NCI-H187 treated with DMSO at 0.1 percent for 48 hours (cell line): Measurements from ENCODE around the gene FOXD3.
"Not testable (repeated sequence)": the region's sequence is repeated elsewhere in the genome, so short reads cannot be mapped to it uniquely, and the experiment has no call there.

Experiments used
- DNase-seq: peaks from one replicate; lab custom pipeline; 2025; lab: John Stamatoyannopoulos, UW

The FOXD3 gene

GRCh38 chr1:63321066-63321784 lies 1.1 kb upstream of the FOXD3 start:
- DNase-seq: no peak

- no peak for DNase-seq
Measured at GRCh38 chr1:63321785-63322113, 618 bp upstream of the FOXD3 start.

GRCh38 chr1:63322944-63323864 lies 837 bp downstream of the FOXD3 start:
- DNase-seq: no peak

- DNase-seq: no peak
Measured at GRCh38 chr1:63323865-63324778, 1.8 kb downstream of the FOXD3 start.

DNA sequence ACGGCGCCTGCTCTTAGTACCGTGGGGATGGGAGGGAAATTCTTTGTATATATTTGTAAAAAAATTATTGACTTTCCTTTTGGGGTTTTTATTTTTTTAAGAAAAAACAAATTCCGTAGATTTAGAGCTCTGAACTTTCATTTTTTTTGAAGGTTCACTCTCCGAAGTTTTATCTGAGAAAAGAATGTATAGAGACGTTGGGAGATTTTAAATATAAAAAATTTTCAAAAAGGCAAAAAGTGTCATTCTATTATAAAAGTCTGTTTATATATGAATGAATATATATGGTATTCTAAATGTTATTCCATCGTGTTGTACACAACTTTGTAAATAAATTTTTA lies 2.4 kb downstream of the FOXD3 start:
- no peak for DNase-seq

- DNase-seq: no peak
Measured at GRCh38 chr1:63325279-63325985, 3.1 kb downstream of the FOXD3 start.

GRCh38 chr1:63326106-63326472 lies 3.7 kb downstream of the FOXD3 start:
- DNase-seq: no peak

GRCh38 chr1:63326473-63327380 lies 4.4 kb downstream of the FOXD3 start:
- DNase-seq: no peak

GRCh38 chr1:63327417-63328054 lies 5.2 kb downstream of the FOXD3 start:
- DNase-seq: no peak

- DNase-seq: no peak
Measured at GRCh38 chr1:63328122-63328521, 5.8 kb downstream of the FOXD3 start.

DNA sequence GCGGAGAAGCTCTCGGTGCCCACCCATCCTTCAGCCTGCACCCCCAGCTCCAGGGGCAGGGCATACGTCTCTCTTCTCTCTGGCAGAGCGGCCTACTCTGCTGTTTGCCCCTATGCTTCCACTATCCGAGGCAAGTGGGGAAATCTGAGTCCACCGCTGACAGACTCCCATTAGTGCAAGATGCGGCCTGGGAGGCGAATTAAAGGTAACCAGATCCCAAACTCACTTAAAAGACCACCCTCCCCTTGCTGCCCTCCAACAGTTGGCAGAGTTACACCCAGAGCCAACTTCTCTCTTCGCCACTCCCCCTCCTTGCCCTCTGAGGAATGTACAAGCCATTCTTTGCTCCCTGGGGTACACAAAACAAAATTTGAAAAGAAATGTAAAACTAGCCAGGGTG lies 6.4 kb downstream of the FOXD3 start:
- no peak for DNase-seq

- no peak for DNase-seq
Measured at GRCh38 chr1:63329621-63330330, 7.4 kb downstream of the FOXD3 start.

DNA sequence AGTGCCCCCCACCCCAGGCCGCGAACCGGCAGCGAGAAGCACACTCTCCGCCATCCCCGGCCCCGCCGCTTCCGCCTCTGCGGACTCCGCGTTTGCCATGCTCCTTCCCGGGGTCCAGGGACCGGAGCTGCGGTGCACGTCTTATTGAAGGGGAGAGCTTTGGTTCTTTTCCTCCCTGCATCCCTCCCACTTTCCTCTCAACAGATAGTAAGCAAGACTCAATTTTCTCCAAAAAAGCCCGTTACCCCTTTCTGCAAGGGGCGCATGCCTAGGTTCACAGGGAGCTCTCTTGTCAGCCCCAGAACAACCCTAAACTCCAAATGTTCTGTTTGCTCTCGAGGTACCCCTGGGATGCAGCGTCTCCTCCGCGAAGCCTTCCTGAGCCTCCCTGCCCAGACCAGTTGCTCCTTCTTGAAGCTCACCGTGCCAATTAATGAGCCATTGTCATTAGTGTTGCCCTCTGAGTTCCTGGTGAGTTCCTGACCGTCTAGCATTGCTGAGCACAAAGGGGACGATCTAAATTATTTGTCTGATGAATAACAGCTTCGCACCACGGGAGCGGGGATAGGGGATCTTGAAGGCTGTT lies 8.1 kb downstream of the FOXD3 start:
- DNase-seq: no peak

GRCh38 chr1:63342402-63342801 lies 20.0 kb downstream of the FOXD3 start:
- DNase-seq: no peak

- DNase-seq: no peak
Measured at GRCh38 chr1:63343922-63344321, 21.6 kb downstream of the FOXD3 start.

- no peak for DNase-seq
Measured at GRCh38 chr1:63350320-63350719, 28.0 kb downstream of the FOXD3 start.

GRCh38 chr1:63352736-63353135 lies 30.4 kb downstream of the FOXD3 start:
- no peak for DNase-seq

- not testable (repeated sequence) for DNase-seq
Measured at GRCh38 chr1:63356234-63356633, 33.9 kb downstream of the FOXD3 start.

GRCh38 chr1:63359561-63359960 lies 37.2 kb downstream of the FOXD3 start:
- DNase-seq: no peak
